G401 (cell line): ENCODE data around the gene LIPK. TPM values are rescaled to one million over a fixed set of nuclear protein-coding genes. Genes with fewer than 3 reads are reported as not detected.
"Not testable (repeated sequence)": the region's sequence is repeated elsewhere in the genome, so short reads cannot be mapped to it uniquely, and the experiment has no call there.

Source experiments
- DNase-seq: peaks from one replicate; pipeline ENCODE4 v3.0.0-alpha.2; 2015; ENCODE audit warnings: low spot score
- in situ Hi-C: cut with HindIII; loops from 2 replicates; pipeline ENCODE4 v1.10.0; 2016; ENCODE audit warnings: low sequenced_read_pairs, mixed read lengths
- total RNA-seq: library from RNA; depleted of rRNA; stranded (reverse); fragments of >200 nt; shearing (Covaris generic); gene quantifications from 2 replicates; pipeline ENCODE4 v1.2.3, GENCODE V29; 2014

The LIPK gene
- total RNA-seq, 1 experiment from 2014 or later, result not detected

GRCh38 chr10:88707429-88708155, 1.5 kb downstream of the LIPK start:
- no peak for DNase-seq
- in situ Hi-C loops, result no loop called here

GRCh38 chr10:88709361-88709760, 3.3 kb downstream of the LIPK start:
- in situ Hi-C loops, DNase-seq: not testable (repeated sequence)

GRCh38 chr10:88715517-88715916, 9.5 kb downstream of the LIPK start:
- in situ Hi-C loops, result no loop called here
- DNase-seq, result no peak

- in situ Hi-C loops, result no loop called here
Observed at GRCh38 chr10:88721392-88721791, 15.3 kb downstream of the LIPK start.

GRCh38 chr10:88725798-88726197, 19.7 kb downstream of the LIPK start:
- no peak for DNase-seq
- in situ Hi-C loops, result no loop called here

More at GRCh38 chr10:88721392-88721791, 15.3 kb downstream of the LIPK start:
- no peak for DNase-seq

GRCh38 chr10:88728107-88728763, 22.2 kb downstream of the LIPK start:
- DNase-seq, result peak; percentile 13
- in situ Hi-C loops, result no loop called here

GRCh38 chr10:88730864-88731263, 24.8 kb downstream of the LIPK start:
- no peak for DNase-seq
- in situ Hi-C loops, result no loop called here

GRCh38 chr10:88731296-88731695, 25.2 kb downstream of the LIPK start:
- in situ Hi-C loops, result no loop called here
- DNase-seq, result no peak

GRCh38 chr10:88733215-88733614, 27.2 kb downstream of the LIPK start:
- in situ Hi-C loops, result no loop called here

GRCh38 chr10:88735661-88736060, 29.6 kb downstream of the LIPK start:
- no peak for DNase-seq
- in situ Hi-C loops, result no loop called here

More at GRCh38 chr10:88733215-88733614, 27.2 kb downstream of the LIPK start:
- no peak for DNase-seq

- DNase-seq, in situ Hi-C loops: not testable (repeated sequence)
Observed at GRCh38 chr10:88741921-88742320, 35.9 kb downstream of the LIPK start.

GRCh38 chr10:88742448-88742847, 36.4 kb downstream of the LIPK start:
- in situ Hi-C loops, result no loop called here
- no peak for DNase-seq

GRCh38 chr10:88744002-88744401, 38.0 kb downstream of the LIPK start:
- in situ Hi-C loops, result no loop called here
- DNase-seq, result no peak

- DNase-seq, result no peak
- in situ Hi-C loops, result no loop called here
Observed at GRCh38 chr10:88745633-88746032, 39.6 kb downstream of the LIPK start.

- no peak for DNase-seq
- in situ Hi-C loops, result no loop called here
Observed at GRCh38 chr10:88754287-88754686, 48.2 kb downstream of the LIPK start.

GRCh38 chr10:88755753-88756152, 49.7 kb downstream of the LIPK start:
- in situ Hi-C loops, result no loop called here
- no peak for DNase-seq

GRCh38 chr10:88756660-88757059, 50.6 kb downstream of the LIPK start:
- in situ Hi-C loops, result no loop called here
- DNase-seq, result no peak

- in situ Hi-C loops, result no loop called here
- no peak for DNase-seq
Observed at GRCh38 chr10:88759366-88760101, 53.5 kb downstream of the LIPK start, which contains the start of gene LIPN. TSS of gene LIPN (plus strand) at chr10:88760020. CDS start at chr10:88761406, 1,386 bp downstream.

GRCh38 chr10:88762906-88763305, 56.9 kb downstream of the LIPK start:
- no peak for DNase-seq
- in situ Hi-C loops, result no loop called here

GRCh38 chr10:88763441-88763840, 57.4 kb downstream of the LIPK start:
- no peak for DNase-seq
- in situ Hi-C loops, result no loop called here
